Osteocyte (in vitro differentiated cells): Measurements from ENCODE around the gene VMAC. TPM values are rescaled to one million over a fixed set of nuclear protein-coding genes. Genes with fewer than 3 reads are reported as not detected.
"Not testable (repeated sequence)": the region's sequence is repeated elsewhere in the genome, so short reads cannot be mapped to it uniquely, and the experiment has no call there.

Experiments
- DNase-seq: peaks from one replicate; pipeline ENCODE4 v3.0.0; 2021; ENCODE audit warnings: mixed read lengths; ENCODE audit not compliant: unreplicated experiment; ENCODE audit errors: extremely low spot score
- H3K27ac Mint-ChIP-seq: one replicate; pipeline ENCODE4 v1.8.0; 2021; ENCODE audit warnings: mild to moderate bottlenecking, mixed read lengths; ENCODE audit not compliant: unreplicated experiment
- H3K27me3 Mint-ChIP-seq: one replicate; pipeline ENCODE4 v1.8.0; 2021; ENCODE audit warnings: mixed read lengths; ENCODE audit not compliant: unreplicated experiment
- H3K36me3 Mint-ChIP-seq: one replicate; pipeline ENCODE4 v1.8.0; 2021; ENCODE audit warnings: mixed read lengths; ENCODE audit not compliant: unreplicated experiment
- H3K4me1 Mint-ChIP-seq: one replicate; pipeline ENCODE4 v1.8.0; 2021; ENCODE audit warnings: mixed read lengths; ENCODE audit not compliant: unreplicated experiment
- H3K4me3 Mint-ChIP-seq: one replicate; pipeline ENCODE4 v1.8.0; 2021; ENCODE audit warnings: mild to moderate bottlenecking, moderate library complexity, mixed read lengths; ENCODE audit not compliant: unreplicated experiment
- H3K9me3 Mint-ChIP-seq: one replicate; pipeline ENCODE4 v1.8.0; 2021; ENCODE audit warnings: mixed read lengths; ENCODE audit not compliant: unreplicated experiment
- long read RNA-seq: library from polyadenylated mRNA; unstranded; transcript quantifications from one replicate; pipeline ENCODE4 v2.0.0, GENCODE V29; 2021
- total RNA-seq: library from RNA; stranded (reverse); gene quantifications from 2 replicates; pipeline ENCODE4 v1.2.1, GENCODE V29; 2021
- TF ChIP-seq, protein P1 (sequence below): fragments of 200-600 bp; sonication (generic); IDR thresholded peaks from 2 replicates; pipeline ENCODE4 v1.5.0; 2021; ENCODE audit warnings: antibody characterized with exemption, mild to moderate bottlenecking, moderate library complexity

The VMAC gene
- total RNA-seq, result 10.0 and 10.7 TPM in 2 replicates
- long read RNA-seq, partial matches to known transcripts, result 0 of 4 reads
- long read RNA-seq, other reads (novel, unspliced or antisense), result 1 of 4 reads

- H3K36me3 Mint-ChIP-seq, result peaks cover 10% of the 10 kb centered on the region
- H3K4me1 Mint-ChIP-seq, result peaks cover 23% of the 10 kb centered on the region
- H3K27ac Mint-ChIP-seq, result peak within 1 kb of the TSS; percentile 99
- TF ChIP-seq, protein P1, sequence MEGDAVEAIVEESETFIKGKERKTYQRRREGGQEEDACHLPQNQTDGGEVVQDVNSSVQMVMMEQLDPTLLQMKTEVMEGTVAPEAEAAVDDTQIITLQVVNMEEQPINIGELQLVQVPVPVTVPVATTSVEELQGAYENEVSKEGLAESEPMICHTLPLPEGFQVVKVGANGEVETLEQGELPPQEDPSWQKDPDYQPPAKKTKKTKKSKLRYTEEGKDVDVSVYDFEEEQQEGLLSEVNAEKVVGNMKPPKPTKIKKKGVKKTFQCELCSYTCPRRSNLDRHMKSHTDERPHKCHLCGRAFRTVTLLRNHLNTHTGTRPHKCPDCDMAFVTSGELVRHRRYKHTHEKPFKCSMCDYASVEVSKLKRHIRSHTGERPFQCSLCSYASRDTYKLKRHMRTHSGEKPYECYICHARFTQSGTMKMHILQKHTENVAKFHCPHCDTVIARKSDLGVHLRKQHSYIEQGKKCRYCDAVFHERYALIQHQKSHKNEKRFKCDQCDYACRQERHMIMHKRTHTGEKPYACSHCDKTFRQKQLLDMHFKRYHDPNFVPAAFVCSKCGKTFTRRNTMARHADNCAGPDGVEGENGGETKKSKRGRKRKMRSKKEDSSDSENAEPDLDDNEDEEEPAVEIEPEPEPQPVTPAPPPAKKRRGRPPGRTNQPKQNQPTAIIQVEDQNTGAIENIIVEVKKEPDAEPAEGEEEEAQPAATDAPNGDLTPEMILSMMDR, result no peak
- peak within 1 kb of the TSS; percentile 94 for H3K4me3 Mint-ChIP-seq
- DNase-seq, result peak; percentile 100
- H3K27me3 Mint-ChIP-seq, result no peaks in the 10 kb centered on the region
- no peaks in the 10 kb centered on the region for H3K9me3 Mint-ChIP-seq
These were observed at the start of gene VMAC for GRCh38 chr19:5904352-5905113. Gene VMAC (plus strand): TSS chr19:5904872. CDS start chr19:5904891, 19 bp downstream.

DNA sequence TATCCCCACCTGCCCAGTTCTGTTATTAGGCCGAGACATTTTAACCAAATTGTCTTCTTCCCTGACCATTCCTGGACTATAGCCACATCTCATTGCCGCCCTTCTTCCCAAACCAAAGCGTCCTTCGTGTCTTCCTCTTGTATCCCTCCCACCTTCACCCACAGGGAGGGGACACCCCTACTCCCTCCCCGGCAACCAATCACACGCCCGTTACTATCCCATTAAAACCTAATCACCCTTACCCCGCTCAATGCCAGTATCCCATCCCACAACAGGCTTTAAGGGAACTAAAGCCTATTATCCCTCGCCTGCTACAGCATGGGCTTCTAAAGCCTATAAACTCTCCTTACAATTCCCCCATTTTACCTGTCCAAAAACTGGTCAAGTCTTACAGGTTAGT, 49.5 kb upstream of the VMAC start:
- H3K4me1 Mint-ChIP-seq, DNase-seq, H3K36me3 Mint-ChIP-seq, H3K9me3 Mint-ChIP-seq, H3K4me3 Mint-ChIP-seq, H3K27ac Mint-ChIP-seq: not testable (repeated sequence)
- peaks cover 18% of the 10 kb centered on the region for H3K27me3 Mint-ChIP-seq

DNA sequence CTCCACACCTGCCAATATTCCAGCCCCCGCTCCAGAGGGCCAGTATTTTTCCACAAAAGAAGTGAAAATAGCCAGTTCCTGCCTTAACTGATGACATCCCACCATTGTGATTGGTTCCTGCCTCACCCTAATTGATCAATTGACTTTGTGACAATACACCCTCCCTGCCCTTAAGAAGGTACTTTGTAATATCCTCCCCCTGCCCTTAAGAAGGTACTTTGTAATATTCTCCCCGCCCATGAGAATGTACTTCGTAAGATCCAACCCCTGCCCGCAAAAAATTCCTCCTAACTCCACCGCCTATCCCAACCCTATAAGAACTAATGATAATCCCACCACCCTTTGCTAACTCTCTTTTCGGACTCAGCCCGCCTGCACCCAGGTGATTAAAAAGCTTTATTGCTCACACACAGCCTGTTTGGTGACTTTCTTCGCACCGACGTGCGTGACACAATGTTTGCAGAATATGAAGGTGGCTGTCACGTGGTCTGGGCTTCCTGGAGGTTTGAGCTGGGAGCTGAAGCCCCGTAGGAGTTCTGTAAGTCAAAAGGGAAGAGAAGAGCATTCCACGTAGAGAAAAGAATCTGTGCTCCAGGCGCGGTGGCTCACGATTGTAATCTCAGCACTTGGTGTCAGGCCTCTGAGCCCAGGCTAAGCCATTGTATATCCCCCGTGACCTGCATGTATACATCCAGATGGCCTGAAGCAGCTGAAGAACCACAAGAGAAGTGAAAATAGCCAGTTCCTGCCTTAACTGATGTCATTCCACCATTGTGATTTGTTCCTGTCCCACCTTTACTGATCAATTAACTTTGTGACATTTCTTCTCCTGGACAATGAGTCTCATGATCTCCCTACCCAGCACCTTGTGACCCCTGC, 47.2 kb upstream of the VMAC start:
- Mint-ChIP-seq H3K4me1 (no peaks in the 10 kb centered on the region), H3K4me3 (no peak overlapping the region), H3K27ac (no peak overlapping the region), H3K36me3 (no peaks in the 10 kb centered on the region), H3K9me3 (no peaks in the 10 kb centered on the region), H3K27me3 (peaks cover 17% of the 10 kb centered on the region)
- TF ChIP-seq, protein P1, result no peak
- DNase-seq, result no peak

- Mint-ChIP-seq H3K9me3 (no peaks in the 10 kb centered on the region), H3K4me3 (no peak overlapping the region), H3K27me3 (peaks cover 6% of the 10 kb centered on the region)
These were observed 41.5 kb upstream of the VMAC start for GRCh38 chr19:5863030-5863665.

More at GRCh38 chr19:5863030-5863665, 41.5 kb upstream of the VMAC start:
- H3K36me3 Mint-ChIP-seq, result no peaks in the 10 kb centered on the region
- TF ChIP-seq, protein P1, result no peak
- DNase-seq, result no peak
- no peak overlapping the region for H3K27ac Mint-ChIP-seq
- no peaks in the 10 kb centered on the region for H3K4me1 Mint-ChIP-seq
